K562 (cell line): Measurements from ENCODE around the gene RPS6KL1. TPM values are rescaled to one million over a fixed set of nuclear protein-coding genes. Genes with fewer than 3 reads are reported as not detected.

ENCODE experiments used
- ATAC-seq: fragments of 200-7000 bp; cut with Tn5 transposase; 3 replicates; pipeline ENCODE4 v1.9.1; 2020; ENCODE audit warnings: moderate library complexity
- BruUV-seq: library from RNA; stranded (reverse); fragments of 400-500 nt; replicated peaks from 2 replicates; lab custom pipeline; 2021; lab: Mats Ljungman, UMichigan
- CTCF ChIA-PET: fragments of 300-600 bp; formaldehyde crosslinking; extraction: SDS; loops from one replicate; lab custom pipeline; 2021; ENCODE audit warnings: low intra/inter-chr PET ratio; lab: Yijun Ruan, JAX
- POLR2A ChIA-PET: fragments of 300-600, 350-650 bp; sonication (Branson Sonifier 250); formaldehyde crosslinking; extraction: SDS; loops from one replicate; lab custom pipeline; 2021; ENCODE audit warnings: antibody characterized with exemption, inconsistent platforms; lab: Yijun Ruan, JAX
- DNase-seq, 4 experiments: peaks; one replicate each; pipeline versions ENCODE4 v3.0.0 to v3.0.0-alpha.2; 2011 to 2018; ENCODE audit warnings: low spot score in 3 of 4, mixed read lengths in 3 of 4; ENCODE audit errors: extremely low read depth in 1 of 4
- FAIRE-seq: peaks from 2 replicates; lab custom pipeline; 2011; peaks lifted over from hg19 to GRCh38; lab: Jason Lieb, UNC
- H2AFZ ChIP-seq: 2 replicates; pipeline ENCODE4 v1.6.0; 2011; ENCODE audit warnings: low read depth, low read length, control low read depth, inconsistent platforms
- H3K27ac ChIP-seq: fragments of 200-600 bp; 3 replicates; pipeline ENCODE4 v1.8.0; 2011; ENCODE audit warnings: low read depth, mild to moderate bottlenecking, control low read depth, inconsistent platforms, low read length, moderate library complexity, mixed read lengths; ENCODE audit errors: extremely low read depth
- H3K27me3 ChIP-seq, 2 experiments: fragments of 300-600 bp in 1 of 2; 2 replicates in 1 of 2; 3 replicates in 1 of 2; pipeline versions ENCODE4 v1.6.0 to v1.8.0; 2011; ENCODE audit warnings: inconsistent platforms in 2 of 2, low read length in 2 of 2, mild to moderate bottlenecking in 1 of 2, mixed read lengths in 1 of 2, moderate library complexity in 1 of 2; ENCODE audit not compliant: control insufficient read depth in 2 of 2, insufficient read depth in 2 of 2
- H3K36me3 ChIP-seq: fragments of 300-600 bp; 3 replicates; pipeline ENCODE4 v1.8.0; 2011; ENCODE audit warnings: mild to moderate bottlenecking, low read length, inconsistent platforms; ENCODE audit not compliant: control insufficient read depth, insufficient read depth
- H3K4me1 ChIP-seq, 2 experiments: fragments of 200-600 bp in 1 of 2; replicated peaks in 1 of 2; 2 replicates in 1 of 2; 3 replicates in 1 of 2; pipeline versions ENCODE4 v1.5.1 to v1.8.0; 2011; ENCODE audit warnings: inconsistent platforms in 2 of 2, low read length in 2 of 2, mild to moderate bottlenecking in 1 of 2, mixed read lengths in 1 of 2, moderate library complexity in 1 of 2; ENCODE audit not compliant: control insufficient read depth in 2 of 2, insufficient read depth in 2 of 2
- H3K4me2 ChIP-seq: 2 replicates; pipeline ENCODE4 v1.6.1; 2011; ENCODE audit warnings: low read length, control low read depth, inconsistent platforms, mixed read lengths; ENCODE audit not compliant: insufficient read depth
- H3K4me3 ChIP-seq: fragments of 200-600 bp; sonication (generic), shearing (Covaris generic); 2 replicates; pipeline ENCODE4 v1.5.1; 2016; ENCODE audit warnings: control low read depth, inconsistent platforms
- H3K79me2 ChIP-seq: fragments of 200-600 bp; 3 replicates; pipeline ENCODE4 v1.8.0; 2011; ENCODE audit warnings: low read length, inconsistent platforms; ENCODE audit not compliant: control insufficient read depth, insufficient read depth
- H3K9ac ChIP-seq, 2 experiments: 2 replicates each; pipeline versions ENCODE4 v1.6.0 to v1.6.1; 2011; ENCODE audit warnings: low read depth in 2 of 2, low read length in 2 of 2, control low read depth in 1 of 2, inconsistent platforms in 1 of 2, mild to moderate bottlenecking in 1 of 2, mixed read lengths in 1 of 2; ENCODE audit not compliant: insufficient read depth in 1 of 2
- H3K9me1 ChIP-seq: one replicate; pipeline ENCODE4 v1.6.0; 2011; ENCODE audit warnings: inconsistent platforms, mild to moderate bottlenecking, low read length, moderate library complexity; ENCODE audit not compliant: control insufficient read depth, insufficient read depth
- H3K9me3 ChIP-seq: replicated peaks from 2 replicates; pipeline ENCODE4 v1.5.1; 2011; ENCODE audit warnings: low read depth, low read length, inconsistent platforms; ENCODE audit not compliant: control insufficient read depth, insufficient read depth
- H4K20me1 ChIP-seq: replicated peaks from 2 replicates; pipeline ENCODE4 v1.6.1; 2011; ENCODE audit warnings: low read length, inconsistent platforms, mixed read lengths; ENCODE audit not compliant: control insufficient read depth, insufficient read depth
- ADNP ChIP-seq: fragments of 200-800 bp; sonication (Bioruptor generic); IDR thresholded peaks from 2 replicates; pipeline ENCODE4 v1.6.1; 2016; ENCODE audit warnings: missing genetic modification characterization, missing compliant biosample characterization
- BCOR ChIP-seq: fragments of 450-650 bp; IDR thresholded peaks from 2 replicates; pipeline ENCODE4 v1.6.1; 2016
- NONO ChIP-seq, 2 experiments: fragments of 200-400 bp in 1 of 2; fragments of 450-650 bp in 1 of 2; formaldehyde crosslinking in 1 of 2; IDR thresholded peaks; 2 replicates each; pipeline ENCODE4 v1.6.1; 2017; ENCODE audit warnings: low read depth in 2 of 2, mild to moderate bottlenecking in 2 of 2, moderate library complexity in 2 of 2, low read length in 1 of 2
- RBM25 ChIP-seq: fragments of 200-400 bp; formaldehyde crosslinking; IDR thresholded peaks from 2 replicates; pipeline ENCODE4 v1.6.1; 2018; ENCODE audit warnings: low read length, low read depth, moderate library complexity; ENCODE audit not compliant: severe bottlenecking
- RCOR1 ChIP-seq, 2 experiments: IDR thresholded peaks; 2 replicates each; pipeline ENCODE4 v1.6.1; 2012; ENCODE audit warnings: low read depth in 2 of 2, low read length in 2 of 2, borderline replicate concordance in 1 of 2, improper control_type of control experiment in 1 of 2
- WGBS: fragments of 100-300 bp; shearing (Covaris generic); methylation state at CpG from one replicate; pipeline ENCODE4 v1.1.6; 2016; ENCODE audit warnings: low coverage, mixed read lengths; ENCODE audit not compliant: insufficient coverage; ENCODE audit errors: missing lambda C conversion rate; 5-methylcytosine and 5-hydroxymethylcytosine counted together
- in situ Hi-C: fragments of 300-500 bp; cut with MboI; formaldehyde crosslinking; loops from 4 replicates; pipeline ENCODE4 v1.15.0; 2018; ENCODE audit warnings: inconsistent platforms, mixed read lengths
- intact Hi-C: fragments of 100-400 bp; cut with micrococcal nuclease; formaldehyde crosslinking; loops from 2 replicates; pipeline ENCODE4 v1.14.2; 2022
- polyA plus RNA-seq, 8 experiments: library from polyadenylated mRNA; depleted of rRNA in 4 of 8; stranded (reverse) in 5 of 8; unstranded in 3 of 8; fragments of >200 nt; fragmentation: Nextera tagmentation in 2 of 8; fragmentation: Illumina TruSeq in 1 of 8; extraction: Ambion mirVana in 2 of 8; extraction: Trizol in 1 of 8; gene quantifications; 2 replicates each; pipeline versions ENCODE4 v1.2.1 to v1.2.3, GENCODE V29; 2011 to 2014; ENCODE audit warnings: inconsistent platforms in 1 of 8, missing spikeins in 1 of 8
- total RNA-seq, 7 experiments: library from RNA; depleted of rRNA in 6 of 7; stranded (reverse); fragments of >200 nt in 6 of 7; fragmentation: Illumina TruSeq in 2 of 7; extraction: Trizol in 2 of 7; gene quantifications; 2 replicates each; pipeline versions ENCODE4 v1.2.1 to v1.2.3, GENCODE V29; 2011 to 2021; ENCODE audit warnings: low replicate concordance in 1 of 7

Gene RPS6KL1
- total and polyA plus RNA-seq, 9 of the 15 experiments (the other 6 are each of a cell fraction or from before 2014, with no cell fraction given): 0.91 to 15.5 (median 8.1) TPM

- Histone ChIP-seq H3K4me2 (no peak overlapping the region), H4K20me1 (no peaks in the 10 kb centered on the region), H3K27me3 (no peaks in the 10 kb centered on the region)
- in situ Hi-C loops: no loop called here
- no peak for DNase-seq
- no peak for FAIRE-seq
- ATAC-seq: no peak
- TF ChIP-seq BCOR: peak; percentile 55; the same call in 1 of the 2 replicates
- TF ChIP-seq NONO (IDR thresholded peaks at IDR 0.05; ENCODE audit: low read depth in 2 of 2, low read length in 1 of 2): no peak
- TF ChIP-seq ADNP (tag): peak; percentile 45; the same call in 1 of the 2 replicates
- peak; percentile 38 for TF ChIP-seq RBM25
- 0 out of 4 replicates have a peak, but pooled peaks of 1 of the 2 experiments have one; percentile 10 for TF ChIP-seq RCOR1 (IDR thresholded peaks at IDR 0.05; ENCODE audit: borderline replicate concordance in 1 of 2, low read depth in 2 of 2, low read length in 2 of 2)
- TF ChIP-seq, all 486 proteins: peak for 4
- no TSS peak for BruUV-seq
- Histone ChIP-seq H3K36me3 (no peaks in the 10 kb centered on the region), H3K27ac (no peak overlapping the region), H3K9me1 (peaks cover under 1% of the 10 kb centered on the region), H3K9ac (no peak overlapping the region), H3K4me3 (no peak overlapping the region), H3K4me1 (peaks cover 6 to 41% of the 10 kb centered on the region in 2 experiments; a peak in 4 of 5 replicates), H3K9me3 (no peaks in the 10 kb centered on the region), H3K79me2 (no peaks in the 10 kb centered on the region), H2AFZ (no peak overlapping the region)
- POLR2A ChIA-PET: no interaction called here
- intact Hi-C loops: loop anchor here (5.0 to 10.0 kb wide), 2 partner anchors 55 to 357 kb away; partner anchors contain the start of gene EIF2B2
- CTCF ChIA-PET: interaction anchor here (3.7 kb wide), 1 partner anchor 141 kb away, joined by 21 read pairs; no protein-coding TSS in a partner anchor
- 37% methylated on average over 10 of the region's 13 CpGs for WGBS
Measured at GRCh38 chr14:74947353-74948227, 24.5 kb upstream of the RPS6KL1 start.
